Renal cortical epithelial cell (primary cell): ENCODE measurements around the gene NT5C2. TPM values are rescaled to one million over a fixed set of nuclear protein-coding genes. Genes with fewer than 3 reads are reported as not detected.
"Not testable (repeated sequence)": the region's sequence is repeated elsewhere in the genome, so short reads cannot be mapped to it uniquely, and the experiment has no call there.

ENCODE experiments used
- DNase-seq: peaks from one replicate; pipeline ENCODE4 v3.0.0-alpha.2; 2011; ENCODE audit warnings: low read depth
- total RNA-seq: library from RNA; depleted of rRNA; stranded (reverse); fragments of >200 nt; gene quantifications from 2 replicates; pipeline ENCODE4 v1.2.3, GENCODE V29; 2014

The NT5C2 gene
- total RNA-seq, 1 donor from 2014 or later: 120 TPM

DNA sequence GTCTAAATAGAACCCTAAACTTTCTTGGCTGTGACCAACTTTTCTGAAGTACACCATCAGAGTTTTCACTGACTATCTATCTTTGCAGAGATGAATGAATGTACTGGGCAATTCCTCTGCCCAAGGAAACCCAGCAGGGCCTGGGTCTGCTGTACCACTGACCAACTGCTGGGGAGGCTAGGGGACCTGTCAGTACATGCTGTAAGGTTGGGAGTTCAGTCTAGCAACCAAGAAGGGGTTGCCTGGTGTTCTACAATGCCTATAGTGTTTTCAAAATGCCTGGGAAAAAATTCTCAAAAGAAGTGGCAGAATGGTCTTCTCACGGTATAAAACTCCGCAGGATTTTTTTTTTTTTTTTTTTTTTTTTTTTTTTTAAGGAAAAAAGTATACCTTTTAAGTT lies 106.3 kb downstream of the NT5C2 start:
- no peak for DNase-seq

DNA sequence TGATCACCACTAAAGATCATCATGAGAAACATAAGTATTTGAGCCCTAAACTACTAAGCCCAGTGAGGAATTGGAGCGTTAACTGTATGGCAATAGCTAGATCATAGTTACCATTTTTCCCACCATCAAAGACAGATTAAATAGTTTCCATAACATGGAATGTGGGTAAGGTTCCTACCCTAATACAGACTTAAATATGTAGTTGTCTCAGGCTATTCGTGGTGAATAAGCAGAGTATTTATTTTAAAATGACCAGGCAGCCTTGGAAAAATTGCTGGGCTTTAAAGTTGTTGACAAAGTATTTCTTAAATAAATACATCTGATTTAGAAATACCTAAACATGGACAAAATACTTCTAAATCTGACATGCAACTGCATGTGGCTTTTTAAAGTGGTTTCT lies 106.8 kb downstream of the NT5C2 start:
- no peak for DNase-seq

DNA sequence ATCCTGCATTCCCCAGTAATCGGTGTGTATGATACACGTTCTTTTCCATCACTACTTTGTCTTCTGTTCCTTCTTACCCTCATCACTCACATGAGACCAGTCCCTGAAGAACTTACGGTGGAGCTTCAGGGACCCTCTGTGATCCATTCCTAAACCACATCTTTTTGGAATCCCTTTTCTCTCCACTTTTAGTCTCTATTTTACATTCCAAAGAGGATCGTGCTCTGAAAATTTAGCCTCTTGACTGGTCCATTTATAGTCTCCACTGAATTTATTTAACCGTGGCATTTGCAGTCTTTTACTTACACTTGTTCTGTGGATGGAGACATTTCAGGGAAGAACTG lies 109.1 kb downstream of the NT5C2 start:
- no peak for DNase-seq

DNA sequence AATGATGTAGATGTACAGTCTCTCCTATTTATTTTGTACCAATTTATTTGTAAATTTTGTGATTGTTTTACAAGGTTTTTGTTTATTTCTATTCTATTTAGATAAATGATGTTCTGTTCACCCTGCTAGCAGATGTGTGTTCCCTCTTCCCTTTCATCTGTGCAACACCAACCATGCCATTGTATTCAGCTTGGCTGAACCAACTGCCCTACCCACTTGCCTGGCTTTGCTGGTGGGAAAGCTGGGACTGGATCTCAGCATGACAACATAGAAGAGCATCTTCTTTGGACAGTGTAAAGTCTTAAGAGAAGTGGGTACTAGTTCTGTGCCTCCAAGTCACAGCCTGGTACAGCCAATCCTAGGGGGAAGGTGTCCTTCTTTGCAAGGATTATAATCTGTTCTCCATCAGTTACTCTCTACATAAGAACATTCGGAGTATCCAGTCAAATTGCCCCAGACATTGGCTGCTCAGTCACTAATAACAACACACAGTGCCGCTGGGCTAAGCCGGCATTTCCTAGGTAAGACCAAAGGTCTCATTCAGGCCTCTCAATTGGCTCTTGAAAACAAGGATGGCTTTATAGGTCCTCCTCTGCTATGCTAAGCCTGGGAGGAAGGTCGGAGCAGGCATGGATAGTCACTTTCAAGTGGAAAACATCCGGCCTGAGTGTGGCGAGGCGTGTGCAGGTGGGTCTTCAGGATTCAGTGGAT lies 109.7 kb downstream of the NT5C2 start:
- no peak for DNase-seq

DNA sequence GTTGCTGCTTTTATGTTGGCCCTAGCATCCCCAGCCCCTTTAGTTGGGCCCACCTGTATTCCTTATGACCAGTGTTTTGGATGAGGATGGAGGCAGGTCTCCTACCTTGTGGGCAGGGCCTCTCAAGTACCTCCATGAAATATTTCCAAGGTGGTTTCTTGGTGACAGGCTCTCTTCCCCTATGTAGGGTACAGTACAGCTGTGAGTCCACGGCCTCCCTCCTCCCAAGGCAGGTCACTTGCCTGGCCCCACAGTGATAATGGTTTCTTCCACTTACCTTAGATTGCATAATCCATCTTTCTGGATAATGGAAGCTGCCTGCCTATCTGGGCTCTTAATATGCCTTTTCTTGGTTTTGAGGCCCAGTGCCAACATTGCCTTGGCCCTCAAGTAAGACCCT lies 110.4 kb downstream of the NT5C2 start:
- no peak for DNase-seq

DNA sequence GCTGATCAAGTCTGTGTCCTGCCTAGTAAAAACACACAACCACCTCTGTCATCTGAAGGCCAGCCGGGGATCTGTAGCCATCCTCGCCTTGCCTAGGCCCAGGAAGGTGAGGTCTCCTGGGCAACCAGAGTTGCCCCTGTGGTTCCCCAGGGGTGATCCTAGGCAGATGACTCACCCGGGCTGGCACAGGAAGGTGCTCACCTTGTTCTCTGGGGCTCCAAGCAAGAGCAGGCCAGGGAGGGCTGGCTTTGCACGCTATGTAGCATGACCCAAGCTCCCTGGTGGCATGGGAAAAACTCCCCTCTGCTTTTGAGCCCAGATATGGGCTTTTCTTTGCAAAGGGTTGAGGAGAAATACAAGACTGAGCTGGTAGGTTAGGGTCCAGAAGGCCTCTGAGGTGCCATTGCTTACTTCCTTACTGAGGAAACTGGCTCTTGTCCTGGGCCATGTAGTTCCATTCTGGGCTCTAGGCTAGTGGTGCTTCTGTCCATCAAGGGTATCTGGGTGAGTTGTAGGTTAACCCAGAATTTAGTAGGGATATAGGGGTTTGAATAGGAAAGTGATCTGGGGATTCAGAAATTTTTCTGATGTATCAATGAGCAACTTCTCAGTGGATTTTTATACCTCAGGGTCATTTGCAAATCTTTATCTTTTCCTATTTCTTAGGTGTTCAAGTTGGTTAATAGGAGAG lies 112.0 kb downstream of the NT5C2 start:
- DNase-seq: peak; percentile 22

DNA sequence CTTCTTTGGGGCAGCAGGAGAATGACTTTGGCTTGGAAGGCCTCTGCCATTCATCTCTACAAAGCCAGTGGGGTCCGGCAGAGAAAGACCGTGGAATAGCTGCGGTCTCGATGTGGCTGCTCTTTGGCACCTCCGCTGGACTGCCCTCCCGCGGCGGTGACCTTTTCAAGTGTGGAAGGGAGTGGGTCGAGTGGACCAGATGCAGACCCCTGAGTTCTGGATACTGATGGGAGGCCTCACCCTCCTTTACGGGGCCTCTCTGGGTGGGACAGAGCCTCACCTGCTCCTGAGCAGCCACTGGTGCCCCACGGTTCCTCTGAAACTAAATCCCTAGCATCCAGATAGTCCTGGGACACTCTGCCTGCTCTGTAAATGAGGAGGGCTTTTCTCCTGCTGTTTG lies 113.1 kb downstream of the NT5C2 start:
- DNase-seq: no peak

DNA sequence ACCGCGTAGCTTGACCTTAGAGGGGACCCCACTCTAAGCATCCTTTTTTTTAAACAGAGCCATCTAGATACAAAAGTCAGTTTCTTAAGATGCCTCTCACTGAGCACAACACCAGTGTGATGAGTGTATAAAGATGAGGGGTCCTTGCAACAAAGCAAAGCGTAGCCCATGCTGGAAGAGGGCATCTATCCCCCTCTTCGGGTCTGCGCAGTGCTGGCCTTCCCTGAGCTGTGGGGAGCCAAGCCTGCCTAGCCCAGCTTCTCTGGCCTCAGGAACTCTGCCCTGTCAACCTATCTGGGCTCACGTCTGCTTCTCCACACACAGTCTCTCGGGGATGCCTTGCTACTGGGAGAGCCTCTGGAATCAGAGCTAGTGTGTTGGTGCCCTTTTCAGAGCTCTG lies 114.0 kb downstream of the NT5C2 start:
- DNase-seq: no peak

DNA sequence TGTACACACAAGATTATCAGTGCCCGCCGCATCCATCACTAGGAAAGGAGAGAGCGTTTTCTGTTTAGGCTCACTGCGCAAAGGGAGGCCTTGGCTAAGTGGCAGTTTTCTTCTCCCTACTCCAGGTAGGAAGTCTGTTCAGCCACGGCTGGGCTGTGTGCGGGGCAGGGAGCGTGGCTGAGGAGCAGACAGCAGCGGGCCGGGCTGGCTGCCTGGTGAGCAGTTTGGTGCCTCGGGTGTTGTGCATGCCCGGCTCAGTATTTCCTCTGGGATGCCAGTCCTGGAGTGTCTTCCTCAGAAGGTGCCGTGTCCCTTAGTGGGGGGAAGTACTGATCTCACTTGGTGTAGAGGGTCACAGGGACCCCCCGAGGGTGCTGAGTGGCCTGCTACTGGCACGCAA lies 114.4 kb downstream of the NT5C2 start:
- no peak for DNase-seq

DNA sequence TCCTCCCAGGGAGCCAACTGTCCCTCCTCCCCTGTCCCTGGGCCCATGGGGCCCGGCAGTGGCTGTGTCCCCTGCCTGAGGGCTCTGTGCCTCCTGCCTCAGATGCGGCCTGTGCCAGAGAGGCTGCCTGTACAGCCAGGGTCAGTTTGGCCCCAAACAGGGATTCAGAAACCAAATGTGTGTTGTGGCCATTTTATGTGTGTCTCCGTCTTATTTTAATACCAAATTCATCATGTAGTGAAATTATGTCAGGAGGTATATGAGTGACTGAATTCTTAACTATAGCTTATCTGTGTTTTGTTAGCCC lies 114.8 kb downstream of the NT5C2 start:
- no peak for DNase-seq

DNA sequence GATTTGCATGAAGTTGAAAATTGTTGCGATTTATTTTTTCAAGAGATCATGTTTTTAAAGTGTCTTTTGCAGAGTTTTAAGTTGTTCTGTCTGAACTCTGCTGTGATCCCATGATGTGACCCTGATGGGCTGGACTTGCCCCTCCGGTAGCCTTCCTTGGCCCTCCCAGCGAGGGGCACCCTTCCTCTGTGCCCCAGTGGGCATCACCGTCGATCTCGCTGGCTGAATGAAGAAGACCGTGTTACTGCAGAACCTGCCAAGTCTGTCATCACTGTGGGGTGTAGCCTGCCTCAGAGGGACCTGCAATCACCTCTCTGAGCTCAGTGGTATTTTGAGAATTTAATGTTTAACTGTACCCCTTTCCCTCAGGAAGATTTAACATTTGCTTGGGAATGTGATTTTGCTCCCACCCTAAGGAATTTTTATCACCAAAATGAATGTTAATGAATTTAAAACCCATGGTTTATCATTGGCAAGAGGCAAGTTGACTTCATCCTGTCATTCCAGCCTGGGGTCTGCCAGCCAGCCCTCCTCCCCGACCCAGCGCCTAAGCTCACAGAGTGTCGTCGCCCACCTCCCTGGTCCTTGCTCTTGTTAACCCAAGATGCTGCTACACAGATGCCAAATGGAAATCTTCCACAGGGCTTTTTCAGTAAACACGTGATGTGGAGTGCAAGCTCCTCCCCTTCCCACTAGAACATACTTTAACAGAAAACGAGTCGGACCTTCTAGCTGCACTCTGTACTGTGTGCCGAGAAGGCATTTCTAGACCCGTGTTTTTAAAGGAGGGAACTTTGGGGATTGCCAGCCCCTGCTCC lies 115.4 kb downstream of the NT5C2 start:
- peak; percentile 31 for DNase-seq

DNA sequence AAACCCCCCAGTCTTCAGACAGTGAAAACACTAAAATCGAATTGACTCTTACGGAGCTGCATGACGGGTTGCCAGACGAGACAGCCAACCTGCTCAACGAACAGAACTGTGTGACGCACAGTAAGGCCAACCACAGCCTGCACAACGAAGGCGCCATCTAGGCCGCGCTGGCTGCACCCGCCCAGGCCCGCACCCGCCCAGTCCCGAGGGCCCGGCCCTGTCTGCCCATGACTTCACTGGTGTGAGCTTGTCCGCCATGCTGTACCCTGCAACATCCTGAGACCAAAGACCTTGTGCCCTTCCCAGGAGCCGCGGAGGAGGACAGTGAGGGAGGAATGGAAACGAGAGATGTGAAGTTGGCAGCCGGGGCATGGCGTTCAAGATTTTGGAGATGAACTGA lies 116.1 kb downstream of the NT5C2 start:
- DNase-seq: no peak

DNA sequence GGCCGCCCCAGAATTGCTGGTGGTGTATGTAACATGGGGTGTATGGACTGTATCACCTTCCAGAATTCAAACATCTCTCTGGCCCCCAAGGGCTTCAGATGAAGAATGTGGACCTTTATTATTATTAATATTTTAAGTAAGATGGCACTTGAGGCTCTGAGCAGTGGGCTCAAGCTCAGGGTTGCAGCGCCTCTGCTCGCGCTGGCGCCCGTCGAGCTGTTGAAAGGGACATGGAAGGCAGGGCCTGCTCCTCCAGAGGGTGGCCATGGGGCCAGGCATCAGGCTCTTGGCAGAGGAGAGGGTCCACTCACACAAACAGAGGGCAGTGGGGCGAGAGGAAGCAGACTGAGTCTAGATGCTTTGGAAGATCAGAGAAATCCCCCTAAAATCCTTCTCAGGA lies 120.2 kb downstream of the NT5C2 start:
- no peak for DNase-seq

DNA sequence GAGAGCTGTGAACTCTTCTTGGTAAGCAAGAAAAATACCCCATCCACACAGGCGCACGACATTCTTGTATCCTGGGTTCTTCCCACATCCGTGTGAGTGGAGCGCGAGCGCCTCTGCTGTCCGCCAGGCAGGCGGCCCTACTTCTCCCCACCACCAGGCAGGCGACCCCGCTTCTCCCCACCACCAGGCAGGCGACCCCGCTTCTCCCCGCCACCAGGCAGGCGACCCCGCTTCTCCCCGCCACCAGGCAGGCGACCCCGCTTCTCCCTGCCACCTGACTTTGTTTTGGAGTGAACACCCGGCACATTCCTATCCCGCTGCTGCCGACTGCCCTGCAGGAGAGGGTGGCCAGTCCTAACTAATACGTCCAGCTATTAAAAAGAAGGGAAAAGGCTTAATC lies 120.8 kb downstream of the NT5C2 start:
- no peak for DNase-seq

DNA sequence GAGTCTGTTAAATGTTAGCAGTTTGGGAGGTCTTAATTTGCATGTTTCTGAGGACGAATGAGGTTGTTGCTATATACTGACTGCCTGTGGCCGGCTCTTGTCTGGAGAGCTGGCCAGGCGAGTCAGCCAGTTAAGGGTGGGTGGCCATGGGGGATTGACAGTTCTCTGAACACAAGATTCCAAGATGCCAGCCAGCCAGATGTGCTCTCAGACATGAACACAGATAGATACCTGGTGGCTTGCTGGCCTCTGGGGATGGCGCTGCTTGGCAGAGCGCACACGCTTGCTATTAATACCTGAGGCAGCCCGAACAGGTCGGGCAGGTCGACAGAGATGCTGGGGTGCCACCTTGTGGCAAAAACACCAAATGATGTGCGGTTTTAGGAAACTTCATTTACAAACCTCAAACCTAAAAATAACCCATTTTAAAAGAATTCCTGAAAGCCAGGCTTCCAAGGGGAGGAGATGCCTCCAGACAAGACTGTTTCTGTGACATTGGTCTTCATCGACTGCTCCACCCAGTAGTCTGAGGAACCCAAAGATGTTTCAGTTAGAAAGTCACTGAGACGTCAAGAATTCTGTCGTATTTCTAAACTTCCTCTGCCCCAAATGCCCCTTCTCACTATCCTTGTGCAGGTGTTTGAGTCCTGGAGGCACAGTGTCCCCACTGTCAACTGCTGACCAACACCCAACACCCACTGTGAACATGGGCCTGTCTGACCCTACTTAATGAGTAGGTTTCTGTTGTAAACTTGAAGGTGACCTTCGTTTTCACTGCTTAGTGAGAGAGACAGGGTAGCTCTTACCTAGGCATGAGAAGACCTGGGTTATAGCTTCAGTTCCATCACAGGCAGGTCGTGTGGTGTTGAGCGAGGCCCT lies 123.4 kb downstream of the NT5C2 start:
- peak; percentile 45 for DNase-seq

DNA sequence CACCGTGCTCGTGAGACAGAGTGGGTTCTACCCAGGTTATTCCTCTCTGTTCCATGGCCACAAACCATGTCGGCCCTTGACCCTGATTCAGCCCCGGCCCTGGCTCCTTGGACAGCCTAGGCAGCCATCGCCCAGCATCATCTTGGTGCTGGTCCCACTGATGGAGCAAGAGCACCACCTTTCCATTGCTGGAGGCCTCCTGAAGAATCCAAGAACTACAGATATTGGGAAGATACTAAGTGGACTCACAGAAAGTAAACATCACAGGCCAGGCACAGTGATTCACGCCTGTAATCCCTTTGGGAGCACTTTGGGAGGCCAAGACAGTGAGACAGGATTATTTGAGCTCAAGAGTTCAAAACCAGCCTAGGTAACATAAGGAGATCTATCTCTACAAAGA lies 125.1 kb downstream of the NT5C2 start:
- no peak for DNase-seq

DNA sequence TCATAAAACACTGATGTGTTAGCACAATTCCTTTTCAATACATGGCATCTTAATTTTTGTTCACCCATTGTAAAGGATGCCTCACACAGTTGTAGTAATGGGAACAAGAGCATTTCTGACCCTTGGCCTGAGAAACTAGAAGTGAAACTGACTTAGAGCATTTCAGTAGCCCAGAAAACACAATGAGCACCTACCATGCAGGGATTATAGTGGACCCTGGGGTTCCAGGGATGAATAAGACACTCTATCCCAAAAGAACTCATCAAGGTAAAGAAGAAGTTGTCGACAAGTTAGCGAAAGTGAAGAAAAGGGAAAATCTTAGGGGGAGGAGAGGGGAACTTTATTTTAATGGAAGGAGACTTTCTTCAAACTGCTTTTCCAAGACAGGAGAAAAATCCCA lies 125.6 kb downstream of the NT5C2 start:
- no peak for DNase-seq

DNA sequence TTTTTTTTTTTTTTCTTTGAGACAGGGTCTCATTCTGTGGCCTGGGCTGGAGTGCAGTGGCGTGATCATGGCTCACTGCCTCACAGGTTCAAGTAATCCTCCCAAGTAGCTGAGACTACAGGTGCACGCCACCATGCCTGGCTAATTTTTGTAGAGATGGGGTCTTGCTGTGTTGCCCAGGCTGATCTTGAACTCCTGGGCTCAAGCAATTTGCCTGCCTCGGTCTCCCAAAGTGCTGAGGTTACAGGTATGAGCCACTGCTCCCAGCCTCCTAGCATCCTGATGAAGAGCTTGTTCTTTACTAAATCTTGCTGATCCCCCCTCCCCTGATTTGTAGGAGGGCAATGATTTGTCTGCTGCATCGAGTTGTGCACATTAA lies 126.0 kb downstream of the NT5C2 start:
- DNase-seq: not testable (repeated sequence)

DNA sequence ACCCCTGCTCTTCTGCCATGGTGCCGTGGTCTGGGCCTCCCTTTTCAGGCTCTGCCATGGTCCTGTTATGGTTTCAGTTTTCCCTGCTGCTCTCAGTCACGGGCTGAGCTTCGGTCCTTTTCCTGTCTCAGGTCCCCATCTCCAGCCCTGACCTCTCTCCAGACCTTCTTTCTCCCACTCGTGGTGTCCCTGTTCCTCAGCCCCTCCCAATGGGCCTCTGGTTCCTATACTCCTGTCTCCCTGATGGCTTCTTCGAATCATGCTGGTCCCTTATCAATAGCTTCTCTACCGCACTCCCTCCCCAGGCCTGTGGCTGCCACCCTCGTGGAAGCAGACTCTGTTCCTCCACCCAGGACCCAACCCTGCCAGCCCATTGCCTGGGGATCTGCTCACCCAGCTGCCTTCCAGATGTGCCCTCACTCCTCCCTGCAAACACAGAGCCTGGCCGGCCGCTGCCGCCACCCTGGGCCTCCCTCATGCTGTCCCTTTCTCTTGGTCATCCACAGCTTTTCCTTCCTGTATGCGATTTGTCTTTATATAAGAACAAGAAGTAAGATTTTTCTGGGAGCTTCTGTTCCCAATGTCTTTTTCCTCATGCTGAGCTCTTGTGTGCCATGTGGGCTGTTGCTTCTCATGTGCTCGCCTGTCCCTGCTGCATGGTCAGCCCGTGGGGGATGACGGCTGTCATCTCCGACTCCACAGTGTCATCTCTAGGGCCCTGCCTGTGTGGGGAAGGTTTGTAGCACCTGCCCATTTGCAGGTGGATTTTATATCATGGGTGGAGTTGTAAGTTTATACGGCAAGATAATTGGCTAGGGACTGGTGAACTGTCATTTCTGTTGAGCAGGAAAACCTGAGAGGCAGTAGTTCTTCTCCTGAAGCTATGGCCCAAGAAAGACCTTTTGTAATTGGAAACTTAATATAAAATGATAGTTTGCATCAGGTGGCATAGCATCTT lies 126.7 kb downstream of the NT5C2 start:
- no peak for DNase-seq

DNA sequence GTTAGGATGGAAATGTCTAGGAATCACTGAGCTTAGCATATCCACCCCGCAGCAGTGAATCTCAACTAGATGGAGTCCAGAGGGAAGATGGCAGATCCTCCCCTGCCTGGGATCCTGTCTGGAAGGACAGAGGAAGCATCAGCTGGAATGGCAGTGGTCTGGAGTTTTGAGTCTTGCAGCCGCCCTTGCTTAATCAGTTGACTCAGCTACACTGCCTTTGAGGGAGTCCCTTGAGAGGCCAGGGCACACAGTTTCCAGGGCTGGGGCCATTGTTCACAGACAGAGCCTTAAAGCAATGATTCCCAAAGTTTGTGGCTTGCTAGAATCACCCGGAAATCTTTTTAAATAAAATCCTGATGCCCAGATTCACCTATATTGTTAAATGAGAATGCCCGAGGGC lies 128.1 kb downstream of the NT5C2 start:
- no peak for DNase-seq
